ENCODE data around the gene C11orf98. TPM values are rescaled to one million over a fixed set of nuclear protein-coding genes. Genes with fewer than 3 reads are reported as not detected.

C11orf98 gene
- total RNA-seq, 6 experiments from 2014 or later: 56.1 to 74.6 (median 64.8) TPM

- H3K4me3 Mint-ChIP-seq: peak within 1 kb of the TSS; percentile 60
- TF ChIP-seq CTCF (IDR thresholded peaks at IDR 0.05): no peak
- H3K4me1 Mint-ChIP-seq (ENCODE audit: low read depth): peaks cover 25% of the 10 kb centered on the region
- no peaks in the 10 kb centered on the region for H3K9me3 Mint-ChIP-seq
- no peaks in the 10 kb centered on the region; the same call in 1 of the 2 replicates for H3K27me3 Mint-ChIP-seq (ENCODE audit: insufficient read depth)
- peaks cover 12% of the 10 kb centered on the region for H3K36me3 Mint-ChIP-seq (ENCODE audit: low read depth)
- DNase-seq: peak; percentile 88
- H3K27ac Mint-ChIP-seq: peak within 1 kb of the TSS; percentile 90
Observed at GRCh38 chr11:62689421-62690183, 24.6 kb upstream of the C11orf98 start, which contains the start of gene LRRN4CL. Gene LRRN4CL, minus strand, starts transcription at chr11:62689530. Its CDS starts 1,022 bp downstream, at chr11:62688508.

- Mint-ChIP-seq H3K9me3 (no peaks in the 10 kb centered on the region), H3K4me1 (ENCODE audit: low read depth) (peaks cover 21% of the 10 kb centered on the region), H3K27ac (peak overlapping the region; percentile 22; the same call in 1 of the 2 replicates), H3K4me3 (peak overlapping the region; percentile 24; the same call in 1 of the 2 replicates), H3K36me3 (ENCODE audit: low read depth) (peaks cover 12% of the 10 kb centered on the region), H3K27me3 (ENCODE audit: insufficient read depth) (no peaks in the 10 kb centered on the region; the same call in none of the 2 replicates)
- no peak for DNase-seq
- TF ChIP-seq CTCF (IDR thresholded peaks at IDR 0.05): no peak
Observed at GRCh38 chr11:62688491-62688890, 23.5 kb upstream of the C11orf98 start.

GRCh38 chr11:62687508-62688396, 22.7 kb upstream of the C11orf98 start:
- Mint-ChIP-seq H3K4me1 (ENCODE audit: low read depth) (peaks cover 21% of the 10 kb centered on the region), H3K4me3 (no peak overlapping the region), H3K27ac (no peak overlapping the region), H3K36me3 (ENCODE audit: low read depth) (peaks cover 9% of the 10 kb centered on the region), H3K27me3 (ENCODE audit: insufficient read depth) (no peaks in the 10 kb centered on the region; the same call in none of the 2 replicates), H3K9me3 (no peaks in the 10 kb centered on the region)
- TF ChIP-seq CTCF (IDR thresholded peaks at IDR 0.05): no peak
- no peak for DNase-seq

GRCh38 chr11:62682518-62682917, 17.5 kb upstream of the C11orf98 start:
- peaks cover 4% of the 10 kb centered on the region for H3K27me3 Mint-ChIP-seq (ENCODE audit: insufficient read depth)
- no peak for TF ChIP-seq CTCF (IDR thresholded peaks at IDR 0.05)
- DNase-seq: no peak
- peaks cover 6% of the 10 kb centered on the region for H3K36me3 Mint-ChIP-seq (ENCODE audit: low read depth)
- H3K4me1 Mint-ChIP-seq (ENCODE audit: low read depth): peaks cover 18% of the 10 kb centered on the region
- no peak overlapping the region for H3K27ac Mint-ChIP-seq
- H3K4me3 Mint-ChIP-seq: no peak overlapping the region
- no peaks in the 10 kb centered on the region for H3K9me3 Mint-ChIP-seq

- peaks cover 27% of the 10 kb centered on the region for H3K4me1 Mint-ChIP-seq (ENCODE audit: low read depth)
- TF ChIP-seq CTCF (IDR thresholded peaks at IDR 0.05): peak; percentile 78
- peak overlapping the region; percentile 56 for H3K27ac Mint-ChIP-seq
- DNase-seq: peak; percentile 80
- H3K4me3 Mint-ChIP-seq: peak overlapping the region; percentile 60; the same call in 1 of the 2 replicates
- no peaks in the 10 kb centered on the region for H3K9me3 Mint-ChIP-seq
- peaks cover 12% of the 10 kb centered on the region for H3K36me3 Mint-ChIP-seq (ENCODE audit: low read depth)
- peaks cover 4% of the 10 kb centered on the region for H3K27me3 Mint-ChIP-seq (ENCODE audit: insufficient read depth)
Observed at GRCh38 chr11:62680825-62681240, 15.8 kb upstream of the C11orf98 start.
